GM11168 (cell line): ENCODE results near the gene DISP3.

Source experiments
- in situ Hi-C: fragments of 300-500 bp; cut with MboI; formaldehyde crosslinking; loops from one replicate; pipeline ENCODE4 v1.12.0; 2022; ENCODE audit warnings: low sequenced_read_pairs; ENCODE audit not compliant: unreplicated experiment

DISP3 gene, protein sequence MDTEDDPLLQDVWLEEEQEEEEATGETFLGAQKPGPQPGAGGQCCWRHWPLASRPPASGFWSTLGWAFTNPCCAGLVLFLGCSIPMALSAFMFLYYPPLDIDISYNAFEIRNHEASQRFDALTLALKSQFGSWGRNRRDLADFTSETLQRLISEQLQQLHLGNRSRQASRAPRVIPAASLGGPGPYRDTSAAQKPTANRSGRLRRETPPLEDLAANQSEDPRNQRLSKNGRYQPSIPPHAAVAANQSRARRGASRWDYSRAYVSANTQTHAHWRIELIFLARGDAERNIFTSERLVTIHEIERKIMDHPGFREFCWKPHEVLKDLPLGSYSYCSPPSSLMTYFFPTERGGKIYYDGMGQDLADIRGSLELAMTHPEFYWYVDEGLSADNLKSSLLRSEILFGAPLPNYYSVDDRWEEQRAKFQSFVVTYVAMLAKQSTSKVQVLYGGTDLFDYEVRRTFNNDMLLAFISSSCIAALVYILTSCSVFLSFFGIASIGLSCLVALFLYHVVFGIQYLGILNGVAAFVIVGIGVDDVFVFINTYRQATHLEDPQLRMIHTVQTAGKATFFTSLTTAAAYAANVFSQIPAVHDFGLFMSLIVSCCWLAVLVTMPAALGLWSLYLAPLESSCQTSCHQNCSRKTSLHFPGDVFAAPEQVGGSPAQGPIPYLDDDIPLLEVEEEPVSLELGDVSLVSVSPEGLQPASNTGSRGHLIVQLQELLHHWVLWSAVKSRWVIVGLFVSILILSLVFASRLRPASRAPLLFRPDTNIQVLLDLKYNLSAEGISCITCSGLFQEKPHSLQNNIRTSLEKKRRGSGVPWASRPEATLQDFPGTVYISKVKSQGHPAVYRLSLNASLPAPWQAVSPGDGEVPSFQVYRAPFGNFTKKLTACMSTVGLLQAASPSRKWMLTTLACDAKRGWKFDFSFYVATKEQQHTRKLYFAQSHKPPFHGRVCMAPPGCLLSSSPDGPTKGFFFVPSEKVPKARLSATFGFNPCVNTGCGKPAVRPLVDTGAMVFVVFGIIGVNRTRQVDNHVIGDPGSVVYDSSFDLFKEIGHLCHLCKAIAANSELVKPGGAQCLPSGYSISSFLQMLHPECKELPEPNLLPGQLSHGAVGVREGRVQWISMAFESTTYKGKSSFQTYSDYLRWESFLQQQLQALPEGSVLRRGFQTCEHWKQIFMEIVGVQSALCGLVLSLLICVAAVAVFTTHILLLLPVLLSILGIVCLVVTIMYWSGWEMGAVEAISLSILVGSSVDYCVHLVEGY (N-terminal part only)

GRCh38 chr1:11478571-11479374, at the start of gene DISP3:
TSS of gene DISP3 (plus strand) at chr1:11479155. CDS start at chr1:11500993, 21,838 bp downstream.
- in situ Hi-C loops = no loop called here

DNA sequence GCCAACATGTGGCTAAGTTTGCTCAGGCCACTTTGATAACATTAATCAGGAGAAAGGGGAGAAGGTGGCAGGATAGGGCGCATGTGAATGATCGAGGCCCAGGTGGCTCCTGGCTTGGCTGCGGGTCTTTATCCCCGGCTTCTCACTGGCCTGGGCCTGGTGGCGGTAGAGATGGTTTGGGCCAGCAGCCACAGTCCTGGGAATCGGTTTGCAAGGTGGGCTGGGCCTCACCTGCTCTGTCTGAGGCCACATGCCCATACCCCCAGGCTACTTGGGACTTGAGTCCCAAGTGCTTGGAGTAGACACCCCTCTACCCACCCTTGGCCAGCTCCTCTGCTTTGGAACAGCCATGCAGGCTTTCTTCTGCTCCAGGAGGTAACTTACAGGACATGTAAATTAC, 49.7 kb upstream of the DISP3 start:
- in situ Hi-C loops = no loop called here

DNA sequence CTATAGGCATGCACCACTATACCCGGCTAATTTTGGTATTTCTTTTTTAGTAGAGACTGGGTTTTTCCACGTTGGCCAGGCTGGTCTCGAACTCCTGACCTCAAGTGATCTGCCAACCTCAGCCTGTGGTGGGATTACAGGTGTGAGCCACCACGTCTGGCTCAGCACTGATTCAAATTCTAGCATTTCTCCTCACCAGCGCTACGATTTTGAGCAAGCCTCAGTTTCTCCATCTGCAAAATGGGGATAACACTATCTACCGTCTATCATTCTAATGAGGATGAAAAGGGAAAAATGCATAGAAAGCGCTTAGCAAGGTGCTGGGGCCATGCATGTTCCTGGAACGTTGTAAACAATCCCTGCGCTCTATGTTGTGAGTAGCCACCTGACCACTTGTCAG, 49.0 kb upstream of the DISP3 start:
- in situ Hi-C loops = no loop called here

- in situ Hi-C loops = no loop called here
Observed at GRCh38 chr1:11431941-11432507, 46.9 kb upstream of the DISP3 start.

DNA sequence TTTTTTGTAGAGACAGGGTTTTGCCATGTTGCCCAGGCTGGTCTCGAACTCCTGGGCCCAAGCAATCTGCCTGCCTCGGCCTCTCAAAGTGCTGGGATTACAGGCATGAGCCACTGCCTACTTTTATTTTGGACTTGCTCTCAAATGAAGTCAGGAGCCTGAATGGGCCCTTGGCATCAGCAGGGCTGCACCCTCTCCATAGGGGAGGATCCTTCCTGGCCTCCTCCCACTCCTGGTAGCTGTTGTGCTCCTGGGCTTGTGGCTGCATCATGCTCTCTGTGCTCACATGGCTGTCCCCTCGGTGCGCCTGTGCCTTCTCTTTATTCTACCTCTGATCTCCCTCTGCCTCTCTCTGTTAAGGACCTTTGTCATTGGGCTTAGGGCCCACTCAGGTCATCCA, 46.4 kb upstream of the DISP3 start:
- in situ Hi-C loops = no loop called here

DNA sequence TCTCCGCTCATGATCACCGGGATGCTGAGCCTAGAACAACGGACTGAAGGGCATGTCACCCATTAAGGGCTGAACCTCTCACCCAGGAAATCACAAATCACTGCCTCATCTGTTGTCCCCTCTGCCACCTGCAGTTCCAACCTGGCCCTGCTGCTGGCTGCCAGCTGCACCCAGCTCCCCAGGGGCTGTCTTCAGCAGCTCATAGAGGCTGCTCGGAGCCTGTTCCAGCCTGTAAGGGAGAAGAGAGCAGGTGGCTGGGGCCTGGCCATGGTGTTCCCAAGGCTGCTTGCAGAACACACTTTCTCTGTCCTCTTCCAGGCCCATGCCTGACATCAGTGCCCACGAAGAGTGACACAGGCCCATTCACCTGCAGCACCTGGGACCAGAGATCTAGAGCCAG, 44.5 kb upstream of the DISP3 start:
- in situ Hi-C loops = no loop called here

GRCh38 chr1:11434926-11435325, 44.0 kb upstream of the DISP3 start:
- in situ Hi-C loops = no loop called here

- in situ Hi-C loops = no loop called here
Observed at GRCh38 chr1:11438996-11439395, 40.0 kb upstream of the DISP3 start.

DNA sequence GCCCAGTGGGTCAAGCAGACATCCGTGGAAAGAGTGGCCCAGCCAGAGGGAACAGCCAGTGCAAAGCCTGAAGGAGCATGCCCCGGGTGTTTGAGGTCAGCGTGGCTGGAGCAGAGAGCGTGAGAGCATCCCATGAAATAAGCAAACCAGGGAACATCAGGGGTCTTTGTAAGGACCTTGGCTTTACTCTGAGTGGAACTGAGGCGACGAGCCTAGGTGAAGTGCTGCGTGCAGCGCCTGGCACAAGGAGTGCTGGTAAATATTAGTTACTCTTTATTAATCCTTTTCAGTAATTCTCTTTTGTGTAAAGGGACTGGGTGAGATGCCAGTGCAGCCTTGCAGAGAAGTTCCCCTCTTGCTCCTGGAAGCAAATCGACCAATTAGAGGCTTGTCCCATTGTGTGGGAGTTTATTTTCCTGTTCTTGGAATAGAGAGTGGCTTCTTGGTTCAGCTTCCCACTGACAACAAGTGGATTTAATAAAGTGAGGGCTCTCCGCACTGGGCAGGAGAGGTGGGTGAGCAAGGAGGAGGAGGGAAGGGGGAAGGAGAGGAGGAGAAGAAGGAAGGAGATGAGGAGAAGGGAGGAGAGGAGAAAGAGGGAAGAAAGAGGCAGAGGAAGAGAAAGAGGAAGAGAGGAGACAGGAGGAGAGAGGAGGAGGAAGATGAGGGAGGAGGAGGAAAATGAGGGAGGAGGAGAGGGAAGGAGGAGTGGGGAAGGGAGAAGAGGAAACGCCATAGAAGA, 37.6 kb upstream of the DISP3 start:
- in situ Hi-C loops = no loop called here

- in situ Hi-C loops = no loop called here
Observed at GRCh38 chr1:11443043-11443442, 35.9 kb upstream of the DISP3 start.

GRCh38 chr1:11443961-11444658, 34.8 kb upstream of the DISP3 start:
- in situ Hi-C loops = no loop called here

- in situ Hi-C loops = no loop called here
Observed at GRCh38 chr1:11444907-11445306, 34.0 kb upstream of the DISP3 start.

GRCh38 chr1:11447903-11448302, 31.1 kb upstream of the DISP3 start:
- in situ Hi-C loops = no loop called here

DNA sequence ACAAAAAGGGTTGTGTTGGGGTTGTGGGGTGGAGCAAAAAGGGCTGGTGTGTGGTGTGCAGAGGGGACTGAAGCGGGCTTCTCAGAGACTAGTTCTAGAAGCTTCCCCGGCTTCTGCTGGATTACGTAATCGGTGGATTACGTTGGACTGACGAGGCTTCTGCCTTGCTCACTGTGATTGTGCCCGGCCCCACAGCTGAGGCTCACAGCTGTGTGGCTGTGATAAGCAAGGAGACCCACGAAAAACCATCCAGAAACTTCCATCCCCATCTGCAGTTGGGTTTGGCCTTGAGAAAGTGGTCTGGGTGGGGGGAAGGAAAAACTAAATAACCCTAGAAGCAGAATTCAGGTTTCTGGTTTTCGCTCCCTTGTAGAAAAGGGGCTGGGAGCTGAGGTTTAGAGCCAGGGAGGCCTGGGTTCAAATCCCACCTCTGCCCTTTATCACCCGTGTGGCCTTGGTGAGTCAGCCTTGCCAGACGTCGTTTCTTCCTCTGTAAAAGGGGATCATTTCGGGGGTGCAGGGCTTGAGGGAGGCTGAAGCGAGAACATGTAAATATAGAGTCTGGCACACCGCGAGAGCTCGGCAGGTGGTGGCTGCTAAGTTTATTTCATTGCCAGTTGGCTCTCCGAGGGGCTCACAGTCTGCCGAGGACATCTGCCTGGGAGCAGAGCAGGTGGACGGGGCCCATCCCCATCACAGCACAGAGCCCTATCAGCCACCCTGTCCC, 30.4 kb upstream of the DISP3 start:
- in situ Hi-C loops = no loop called here

DNA sequence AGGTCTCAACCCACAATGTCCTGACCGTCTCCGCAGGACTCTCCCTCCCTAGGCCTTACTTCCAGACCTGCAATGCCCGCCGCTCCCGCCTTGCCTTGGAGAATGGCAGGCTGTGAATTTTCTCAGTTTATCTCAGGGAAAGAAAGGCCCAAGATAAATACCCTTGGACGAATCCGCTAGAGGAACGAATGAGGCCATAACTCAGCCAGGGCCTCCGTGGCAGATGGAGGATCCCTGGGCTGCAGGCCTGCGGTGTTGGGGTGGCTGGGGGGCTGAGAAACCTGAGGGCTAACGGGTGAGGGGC, 29.9 kb upstream of the DISP3 start:
- in situ Hi-C loops = no loop called here

GRCh38 chr1:11450310-11450709, 28.6 kb upstream of the DISP3 start:
- in situ Hi-C loops = no loop called here

- in situ Hi-C loops = no loop called here
Observed at GRCh38 chr1:11453742-11454491, 25.0 kb upstream of the DISP3 start.
